Measurements from ENCODE around the gene SHANK3. TPM values are rescaled to one million over a fixed set of nuclear protein-coding genes. Genes with fewer than 3 reads are reported as not detected.

SHANK3 gene
- total and polyA plus RNA-seq, 2 donors (not counting 3 experiments of a cell fraction or from before 2014, with no cell fraction given) = 26.1 to 158 TPM

GRCh38 chr22:50674606-50675552 is 2.3 kb downstream of the SHANK3 start:
- peak; percentile 54 for FAIRE-seq
- dilution Hi-C loops (cut with MboI; ENCODE audit: extremely low pct_ligation_motif_present, low sequenced_read_pairs) = no loop called here
- intact Hi-C loops (cut with micrococcal nuclease) = loop anchor here (5.0 kb wide), 1 partner anchor 98 kb away; the partner anchor contains the start of gene CPT1B

More at GRCh38 chr22:50674606-50675552, 2.3 kb downstream of the SHANK3 start:
- BruUV-seq (replicated peaks) = no TSS peak
- Histone ChIP-seq H3K9ac (replicated peaks; ENCODE audit: extremely low read depth, insufficient read depth, low read length) (no peak overlapping the region), H3K79me2 (ENCODE audit: control insufficient read depth, insufficient read depth, low read length) (peaks cover 61% of the 10 kb centered on the region), H3K4me3 (replicated peaks in 1 of 3; ENCODE audit: insufficient read depth in 1 of 3, low read depth in 1 of 3, low read length in 3 of 3) (peak overlapping the region; percentile 0 to 74 (median 6)), H3K4me1 (ENCODE audit: control insufficient read depth, extremely low read depth, insufficient read depth, low read length) (peaks cover 38% of the 10 kb centered on the region), H3K36me3 (ENCODE audit: control insufficient read depth in 2 of 2, extremely low read depth in 1 of 2, insufficient read depth in 2 of 2, low read length in 2 of 2) (peaks cover 8 to 43% of the 10 kb centered on the region in 2 experiments), H3K9me1 (replicated peaks; ENCODE audit: control insufficient read depth, extremely low read depth, insufficient read depth, low read length) (no peaks in the 10 kb centered on the region), H4K20me1 (replicated peaks; ENCODE audit: control insufficient read depth, extremely low read depth, insufficient read depth, low read length) (no peaks in the 10 kb centered on the region), H3K27ac (ENCODE audit: insufficient read depth, low read depth, low read length) (no peak overlapping the region), H3K4me2 (ENCODE audit: insufficient read depth, low read length) (no peak overlapping the region), H2AFZ (ENCODE audit: low read depth, low read length) (no peak overlapping the region), H3K27me3 (ENCODE audit: control insufficient read depth in 2 of 2, insufficient read depth in 2 of 2, low read length in 2 of 2) (no peaks in the 10 kb centered on the region), H3K9me3 (replicated peaks; ENCODE audit: control insufficient read depth, insufficient read depth, low read length) (no peaks in the 10 kb centered on the region)
- TF ChIP-seq MYC (IDR thresholded peaks at IDR 0.05; ENCODE audit: low read depth, low read length) = no peak
- TF ChIP-seq POLR2AphosphoS5 (IDR thresholded peaks at IDR 0.05; ENCODE audit: insufficient read depth, low read depth, low read length) = no peak
- TF ChIP-seq MAX (IDR thresholded peaks at IDR 0.05; ENCODE audit: insufficient read depth, insufficient read length) = no peak
- TF ChIP-seq JUN (IDR thresholded peaks at IDR 0.05; ENCODE audit: borderline replicate concordance, insufficient read depth, insufficient read length, low read depth) = no peak
- no peak for TF ChIP-seq FOS (IDR thresholded peaks at IDR 0.05; ENCODE audit: borderline replicate concordance, insufficient read depth, low read length)
- no peak for TF ChIP-seq GATA2 (IDR thresholded peaks at IDR 0.05; ENCODE audit: insufficient read depth, insufficient read length, low read depth, low read length)
- no peak for TF ChIP-seq CTCF (IDR thresholded peaks at IDR 0.05; ENCODE audit: extremely low read depth in 1 of 2, insufficient read depth in 1 of 2, low read depth in 1 of 2, low read length in 2 of 2)
- TF ChIP-seq POLR2A (IDR thresholded peaks at IDR 0.05; ENCODE audit: low read depth, low read length) = no peak
- no peak for TF ChIP-seq EZH2 (IDR thresholded peaks at IDR 0.05; ENCODE audit: borderline replicate concordance, low read depth, low read length, severe bottlenecking)
- no peak for DNase-seq (ENCODE audit: low read depth, low spot score)
- CTCF ChIA-PET = interaction anchor here (2.1 to 6.1 kb wide), 5 partner anchors 34 to 54 kb away, joined by 7 to 64 read pairs (median 11); partner anchors contain the start of gene ARSA
- POLR2A ChIA-PET = interaction anchor here (0.5 to 1.2 kb wide), 3 partner anchors 32 to 59 kb away, joined by 3 to 4 read pairs (median 4); partner anchors contain the start of gene ARSA

Data from endothelial cell of umbilical vein (primary cell).